HG02981 (cell line): Measurements from ENCODE around the gene KRTAP5-6.
"Not testable (repeated sequence)": the region's sequence is repeated elsewhere in the genome, so short reads cannot be mapped to it uniquely, and the experiment has no call there.

Experiments used
- ATAC-seq: cut with Tn5 transposase; IDR thresholded peaks from one replicate; pipeline ENCODE4 v1.9.1; 2021; ENCODE audit warnings: mild to moderate bottlenecking, moderate library complexity; ENCODE audit not compliant: unreplicated experiment

KRTAP5-6 gene

GRCh38 chr11:1683216-1683615, 13.8 kb upstream of the KRTAP5-6 start:
- ATAC-seq = not testable (repeated sequence)

GRCh38 chr11:1683904-1684572, 13.0 kb upstream of the KRTAP5-6 start:
- not testable (repeated sequence) for ATAC-seq

- not testable (repeated sequence) for ATAC-seq
These were observed 11.8 kb upstream of the KRTAP5-6 start for GRCh38 chr11:1684886-1685874.

GRCh38 chr11:1686220-1686619, 10.8 kb upstream of the KRTAP5-6 start:
- not testable (repeated sequence) for ATAC-seq

GRCh38 chr11:1688336-1688947, 8.6 kb upstream of the KRTAP5-6 start:
- ATAC-seq = not testable (repeated sequence)

- ATAC-seq = not testable (repeated sequence)
These were observed 7.5 kb upstream of the KRTAP5-6 start for GRCh38 chr11:1689250-1690166.

- no peak for ATAC-seq
These were observed 6.6 kb upstream of the KRTAP5-6 start for GRCh38 chr11:1690167-1691025.

- ATAC-seq = no peak
These were observed 5.7 kb upstream of the KRTAP5-6 start for GRCh38 chr11:1691026-1691877.

- no peak for ATAC-seq
These were observed 4.9 kb upstream of the KRTAP5-6 start for GRCh38 chr11:1691878-1692707.

GRCh38 chr11:1692708-1693326, 4.2 kb upstream of the KRTAP5-6 start:
- no peak for ATAC-seq

- ATAC-seq = no peak
These were observed 3.5 kb upstream of the KRTAP5-6 start for GRCh38 chr11:1693327-1694063.

GRCh38 chr11:1694064-1694845, 2.7 kb upstream of the KRTAP5-6 start:
- ATAC-seq = peak; percentile 56

- ATAC-seq = no peak
These were observed 2.0 kb upstream of the KRTAP5-6 start for GRCh38 chr11:1694846-1695547.

- ATAC-seq = no peak
These were observed 1.4 kb upstream of the KRTAP5-6 start for GRCh38 chr11:1695548-1696108.

- ATAC-seq = no peak
These were observed 2.8 kb downstream of the KRTAP5-6 start for GRCh38 chr11:1699771-1700170.
